Duodenal mucosa (tissue), 2 donors: ENCODE results near the gene ZNF641.

Source experiments
- H3K27ac ChIP-seq: one replicate; pipeline ENCODE4 v1.7.0; 2013; ENCODE audit warnings: low read depth, low read length
- H3K27me3 ChIP-seq, 2 donors: one replicate each; pipeline ENCODE4 v1.7.0; 2013; ENCODE audit warnings: low read length in 2 of 2, control low read depth in 1 of 2; ENCODE audit not compliant: insufficient read depth in 2 of 2, control insufficient read depth in 1 of 2
- H3K36me3 ChIP-seq, 2 donors: one replicate each; pipeline ENCODE4 v1.7.0; 2013; ENCODE audit warnings: low read length in 2 of 2, control low read depth in 1 of 2; ENCODE audit not compliant: insufficient read depth in 2 of 2, control insufficient read depth in 1 of 2
- H3K4me1 ChIP-seq, 2 donors: one replicate each; pipeline ENCODE4 v1.7.0; 2013; ENCODE audit warnings: low read length in 2 of 2, control low read depth in 1 of 2; ENCODE audit not compliant: insufficient read depth in 2 of 2, control insufficient read depth in 1 of 2
- H3K4me3 ChIP-seq, 2 donors: one replicate each; pipeline ENCODE4 v1.7.0; 2013; ENCODE audit warnings: low read length in 2 of 2, low read depth in 1 of 2
- H3K9ac ChIP-seq, 2 donors: one replicate each; pipeline ENCODE4 v1.7.0; 2013; ENCODE audit warnings: low read length in 2 of 2, low read depth in 1 of 2
- H3K9me3 ChIP-seq, 2 donors: one replicate each; pipeline ENCODE4 v1.7.0; 2013; ENCODE audit warnings: low read length in 2 of 2, control low read depth in 1 of 2; ENCODE audit not compliant: control insufficient read depth in 1 of 2

ZNF641 gene

DNA sequence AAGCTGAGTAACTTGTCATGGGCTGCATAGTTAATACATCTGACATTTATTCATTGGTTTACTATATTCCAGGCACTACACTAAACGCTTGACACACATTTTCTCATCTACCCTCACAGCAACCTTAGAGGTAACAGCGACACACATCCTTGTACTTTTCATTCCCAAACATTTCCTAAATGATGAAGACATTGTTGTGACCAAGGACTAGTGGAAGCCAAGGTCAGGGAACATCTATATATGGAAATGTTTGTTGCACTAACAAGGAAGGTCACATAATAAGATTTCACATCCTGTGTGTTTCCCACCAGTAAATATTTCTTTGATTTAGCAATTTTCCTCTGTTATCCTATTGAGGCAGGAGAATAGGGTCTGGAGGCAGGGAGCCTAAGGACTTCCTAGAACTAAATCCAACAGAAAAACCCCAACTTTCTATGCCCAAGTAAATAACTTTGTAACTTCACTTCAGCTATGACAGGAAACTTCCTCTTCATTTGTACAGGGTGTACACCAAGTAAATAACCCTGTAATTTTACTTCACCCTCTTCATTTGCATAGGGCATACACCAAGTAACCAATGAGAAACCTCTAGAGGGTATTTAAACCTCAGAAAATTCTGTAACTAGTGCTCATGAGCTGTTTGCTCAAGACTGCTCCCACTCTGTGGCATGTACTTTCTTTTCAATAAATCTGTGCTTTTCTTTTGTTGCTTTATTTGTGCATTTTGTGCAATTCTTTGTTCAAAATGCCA lies 48.4 kb downstream of the ZNF641 start:
- Histone ChIP-seq H3K27me3 (no peaks in the 10 kb centered on the region), H3K9ac (no peak overlapping the region), H3K4me3 (no peak overlapping the region), H3K27ac (no peak overlapping the region), H3K4me1 (no peaks in the 10 kb centered on the region), H3K36me3 (no peaks in the 10 kb centered on the region), H3K9me3 (no peaks in the 10 kb centered on the region)

DNA sequence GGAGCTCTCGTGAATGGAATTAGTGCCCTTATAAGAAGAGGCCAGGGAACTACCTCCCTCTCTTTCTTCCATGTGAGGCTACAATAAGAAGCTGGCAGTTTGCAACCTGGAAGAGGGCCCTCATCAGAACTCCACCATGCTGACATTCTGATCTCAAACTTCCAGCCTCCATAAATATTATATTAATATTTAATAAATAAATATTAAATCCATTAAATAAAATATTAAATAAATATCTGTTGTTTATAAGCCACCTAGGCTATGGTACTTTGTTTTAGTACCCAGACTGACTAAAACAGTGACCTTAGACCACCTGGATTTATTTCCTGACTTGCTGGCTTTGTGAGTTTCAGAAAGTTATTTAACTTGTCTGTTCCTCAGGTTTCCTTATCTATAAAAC lies 49.9 kb downstream of the ZNF641 start:
- Histone ChIP-seq H3K27me3 (no peaks in the 10 kb centered on the region), H3K4me3 (no peak overlapping the region), H3K9ac (no peak overlapping the region), H3K27ac (no peak overlapping the region), H3K4me1 (peaks cover 0 to 5% of the 10 kb centered on the region in 2 donors), H3K9me3 (no peaks in the 10 kb centered on the region), H3K36me3 (no peaks in the 10 kb centered on the region)

DNA sequence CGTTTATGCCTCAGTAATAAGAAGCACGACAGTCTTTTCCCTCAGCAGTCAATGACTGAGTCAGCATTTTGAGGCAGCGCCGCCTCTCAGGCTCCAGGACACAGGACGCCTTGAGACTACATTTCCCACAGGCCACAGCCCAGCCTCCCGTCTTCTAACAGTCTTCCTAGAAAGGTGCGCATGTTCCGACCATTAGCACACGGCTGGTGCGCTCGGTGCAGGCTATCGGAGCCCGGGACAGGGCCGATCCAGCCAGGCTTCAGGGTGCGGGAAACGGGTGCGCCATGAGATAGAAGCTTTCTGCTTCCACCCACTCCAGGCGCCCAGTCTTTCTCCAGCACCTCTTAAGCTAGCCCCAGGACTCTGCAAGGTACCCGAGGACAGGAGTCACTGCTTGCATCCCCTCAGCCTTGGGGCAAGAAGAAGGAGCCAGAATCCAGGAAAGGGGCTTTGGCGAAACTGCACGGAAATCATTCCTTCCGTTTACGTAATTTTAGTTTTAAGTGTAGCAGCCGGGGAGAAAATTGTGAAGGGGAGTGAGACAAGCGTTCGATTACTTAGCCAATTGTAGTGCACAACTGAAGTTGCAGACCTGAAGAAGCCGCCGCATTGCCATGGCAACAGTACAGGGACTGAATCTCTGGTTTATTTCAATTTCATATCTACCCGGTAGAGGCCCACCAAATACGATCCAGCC lies 54.0 kb downstream of the ZNF641 start:
- H3K9ac ChIP-seq: peak overlapping the region; percentile 54 to 70
- H3K27ac ChIP-seq: no peak overlapping the region
- peak overlapping the region; percentile 77 for H3K4me3 ChIP-seq
- H3K9me3 ChIP-seq: no peaks in the 10 kb centered on the region
- H3K27me3 ChIP-seq: no peaks in the 10 kb centered on the region
- H3K4me1 ChIP-seq: peaks cover 0 to 5% of the 10 kb centered on the region in 2 donors
- no peaks in the 10 kb centered on the region for H3K36me3 ChIP-seq

GRCh38 chr12:48292040-48292439 lies 58.7 kb downstream of the ZNF641 start:
- Histone ChIP-seq H3K4me3 (no peak overlapping the region), H3K9me3 (no peaks in the 10 kb centered on the region), H3K4me1 (peaks cover 0 to 5% of the 10 kb centered on the region in 2 donors), H3K27ac (no peak overlapping the region), H3K36me3 (no peaks in the 10 kb centered on the region), H3K9ac (no peak overlapping the region), H3K27me3 (no peaks in the 10 kb centered on the region)

- peaks cover 0 to 5% of the 10 kb centered on the region in 2 donors for H3K4me1 ChIP-seq
- no peak overlapping the region for H3K27ac ChIP-seq
- H3K9me3 ChIP-seq: no peaks in the 10 kb centered on the region
- no peak overlapping the region for H3K4me3 ChIP-seq
- H3K27me3 ChIP-seq: no peaks in the 10 kb centered on the region
- no peak overlapping the region for H3K9ac ChIP-seq
- H3K36me3 ChIP-seq: no peaks in the 10 kb centered on the region
Measured at GRCh38 chr12:48291511-48291910, 59.2 kb downstream of the ZNF641 start.

GRCh38 chr12:48288387-48289268 lies 62.1 kb downstream of the ZNF641 start:
- Histone ChIP-seq H3K4me1 (no peaks in the 10 kb centered on the region), H3K9me3 (no peaks in the 10 kb centered on the region), H3K9ac (no peak overlapping the region), H3K36me3 (no peaks in the 10 kb centered on the region), H3K27me3 (no peaks in the 10 kb centered on the region), H3K27ac (no peak overlapping the region), H3K4me3 (no peak overlapping the region)
